ENCODE data around the gene JAZF1. TPM values are rescaled to one million over a fixed set of nuclear protein-coding genes. Genes with fewer than 3 reads are reported as not detected.

The JAZF1 gene
- total and polyA plus RNA-seq, 2 experiments from 2014 or later = 13.8 to 19.6 TPM

- 98 to 99% methylated on average over 5 of the region's 5 CpGs for WGBS, 2 experiments (ENCODE audit: low coverage in 1 of 2, low lambda C conversion rate in 2 of 2, missing lambda C conversion rate in 2 of 2)
- Histone ChIP-seq H3K79me2 (ENCODE audit: insufficient read depth) (peaks cover 72% of the 10 kb centered on the region), H3K4me2 (ENCODE audit: unreplicated experiment) (no peak overlapping the region), H3K4me3 (no peak overlapping the region), H3F3A (ENCODE audit: insufficient read depth) (no peaks in the 10 kb centered on the region), H3K27ac (no peak overlapping the region), H3K9ac (no peak overlapping the region), H4K20me1 (ENCODE audit: insufficient read depth) (no peaks in the 10 kb centered on the region; the same call in 1 of the 2 replicates), H3K4me1 (ENCODE audit: insufficient read depth) (peaks cover 33% of the 10 kb centered on the region), H3K9me3 (ENCODE audit: low read depth) (no peaks in the 10 kb centered on the region), H3K9me2 (ENCODE audit: insufficient read depth) (no peaks in the 10 kb centered on the region), H3K36me3 (ENCODE audit: low read depth) (no peaks in the 10 kb centered on the region), H2AFZ (no peak overlapping the region), H3K27me3 (replicated peaks; ENCODE audit: insufficient read depth) (no peaks in the 10 kb centered on the region)
- TF ChIP-seq EZH2phosphoT487 (IDR thresholded peaks at IDR 0.05; ENCODE audit: insufficient read depth, low read depth) (no peak), EZH2 (IDR thresholded peaks at IDR 0.05; ENCODE audit: insufficient read depth, poor library complexity, severe bottlenecking) (no peak)
- in situ Hi-C loops (cut with MboI) = no loop called here
- no peak for DNase-seq
These were observed 54.1 kb downstream of the JAZF1 start for GRCh38 chr7:28126410-28127041.

DNA sequence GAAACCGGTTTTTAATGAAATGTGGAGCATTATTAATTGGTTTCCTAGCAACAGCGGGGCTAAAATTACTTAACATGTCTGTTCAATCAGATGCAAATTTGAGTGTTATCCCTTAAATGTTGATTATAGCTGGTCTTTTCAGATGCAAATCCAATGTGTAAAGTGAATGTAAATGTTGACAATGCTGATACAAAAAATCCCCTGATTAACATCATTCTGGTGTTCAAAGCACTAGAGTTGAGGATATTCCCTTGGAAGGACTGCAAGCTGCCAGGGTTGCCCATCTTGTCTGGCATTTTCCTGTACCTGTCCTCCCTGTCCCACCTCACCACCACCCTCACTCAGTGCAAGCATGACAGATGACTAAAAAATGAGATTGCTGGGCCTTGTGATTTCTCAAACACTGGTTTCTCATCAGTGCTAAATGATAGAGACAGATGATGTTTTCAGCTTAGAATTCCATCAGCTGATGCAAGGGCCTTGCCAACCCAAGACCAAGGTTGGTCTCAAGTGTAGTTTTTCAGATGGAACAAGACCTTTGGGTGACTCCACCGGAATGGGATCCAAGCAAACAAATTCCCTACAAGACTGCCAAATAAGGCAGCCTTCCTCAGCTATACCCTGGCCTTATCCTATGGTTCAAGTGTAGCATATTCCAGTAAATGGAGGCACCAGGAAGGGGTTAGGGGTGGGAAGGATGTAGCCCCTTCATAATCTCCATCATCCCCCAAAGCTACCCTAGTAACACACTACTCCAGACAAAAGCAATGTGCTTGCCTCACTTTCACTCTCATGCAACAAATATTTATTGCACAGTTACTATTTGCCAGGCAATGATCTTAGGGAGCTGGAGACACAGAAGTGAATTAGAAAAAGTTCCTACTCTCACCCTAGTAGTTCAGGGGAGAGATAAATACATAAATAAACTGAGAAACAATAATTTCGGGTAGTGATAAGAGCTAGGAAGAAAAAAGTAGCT is 54.9 kb downstream of the JAZF1 start:
- H2AFZ ChIP-seq = no peak overlapping the region
- no peaks in the 10 kb centered on the region for H3K9me3 ChIP-seq (ENCODE audit: low read depth)
- H3K9ac ChIP-seq = no peak overlapping the region
- no peaks in the 10 kb centered on the region for H3F3A ChIP-seq (ENCODE audit: insufficient read depth)
- no peaks in the 10 kb centered on the region for H3K9me2 ChIP-seq (ENCODE audit: insufficient read depth)
- no peaks in the 10 kb centered on the region; the same call in 1 of the 2 replicates for H4K20me1 ChIP-seq (ENCODE audit: insufficient read depth)
- H3K36me3 ChIP-seq (ENCODE audit: low read depth) = no peaks in the 10 kb centered on the region
- H3K27ac ChIP-seq = no peak overlapping the region
- H3K79me2 ChIP-seq (ENCODE audit: insufficient read depth) = peaks cover 68% of the 10 kb centered on the region
- no peaks in the 10 kb centered on the region for H3K27me3 ChIP-seq (replicated peaks; ENCODE audit: insufficient read depth)
- no peak overlapping the region for H3K4me2 ChIP-seq (ENCODE audit: unreplicated experiment)
- TF ChIP-seq EZH2phosphoT487 (IDR thresholded peaks at IDR 0.05; ENCODE audit: insufficient read depth, low read depth) = no peak
- no peak for TF ChIP-seq EZH2 (IDR thresholded peaks at IDR 0.05; ENCODE audit: insufficient read depth, poor library complexity, severe bottlenecking)
- WGBS, 2 experiments (ENCODE audit: low coverage in 1 of 2, low lambda C conversion rate in 2 of 2, missing lambda C conversion rate in 2 of 2) = 61 to 64% methylated on average over 4 of the region's 4 CpGs
- no peak overlapping the region for H3K4me3 ChIP-seq
- in situ Hi-C loops (cut with MboI) = no loop called here
- peak; percentile 43 for DNase-seq
- peaks cover 33% of the 10 kb centered on the region for H3K4me1 ChIP-seq (ENCODE audit: insufficient read depth)

DNA sequence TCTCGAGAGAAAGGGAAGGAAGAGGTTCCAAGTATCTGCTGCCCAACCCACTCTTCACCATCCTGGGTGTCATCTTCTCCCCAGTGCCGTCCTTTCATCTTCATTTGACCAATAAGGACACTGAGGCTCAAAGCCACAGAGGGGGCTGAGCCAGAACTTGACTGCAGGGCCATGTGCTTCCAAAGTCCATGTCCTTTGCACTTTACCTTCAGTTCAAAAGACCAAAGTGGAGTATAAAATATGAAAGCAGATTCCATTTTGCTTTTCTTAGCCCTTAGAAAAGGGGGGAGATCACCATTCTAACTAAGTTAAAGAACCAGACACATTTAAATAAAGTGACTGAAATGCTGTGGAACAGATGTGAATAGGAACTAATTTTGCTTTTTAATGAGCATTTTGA is 56.2 kb downstream of the JAZF1 start:
- in situ Hi-C loops (cut with MboI) = no loop called here
- H3F3A ChIP-seq (ENCODE audit: insufficient read depth) = no peaks in the 10 kb centered on the region
- no peak for TF ChIP-seq EZH2 (IDR thresholded peaks at IDR 0.05; ENCODE audit: insufficient read depth, poor library complexity, severe bottlenecking)
- no peak for TF ChIP-seq EZH2phosphoT487 (IDR thresholded peaks at IDR 0.05; ENCODE audit: insufficient read depth, low read depth)
- H2AFZ ChIP-seq = no peak overlapping the region
- H4K20me1 ChIP-seq (ENCODE audit: insufficient read depth) = peaks cover 3% of the 10 kb centered on the region; the same call in 1 of the 2 replicates
- no peak overlapping the region for H3K4me2 ChIP-seq (ENCODE audit: unreplicated experiment)
- no peak for DNase-seq
- H3K27ac ChIP-seq = no peak overlapping the region
- peaks cover 26% of the 10 kb centered on the region for H3K4me1 ChIP-seq (ENCODE audit: insufficient read depth)
- no peaks in the 10 kb centered on the region for H3K9me3 ChIP-seq (ENCODE audit: low read depth)
- H3K36me3 ChIP-seq (ENCODE audit: low read depth) = no peaks in the 10 kb centered on the region
- 77 to 83% methylated on average over 2 of the region's 2 CpGs for WGBS, 2 experiments (ENCODE audit: low coverage in 1 of 2, low lambda C conversion rate in 2 of 2, missing lambda C conversion rate in 2 of 2)
- H3K9me2 ChIP-seq (ENCODE audit: insufficient read depth) = no peaks in the 10 kb centered on the region
- no peaks in the 10 kb centered on the region for H3K27me3 ChIP-seq (replicated peaks; ENCODE audit: insufficient read depth)
- H3K79me2 ChIP-seq (ENCODE audit: insufficient read depth) = peaks cover 69% of the 10 kb centered on the region
- H3K4me3 ChIP-seq = no peak overlapping the region
- H3K9ac ChIP-seq = no peak overlapping the region

- no peak overlapping the region for H3K27ac ChIP-seq
- H3K9ac ChIP-seq = no peak overlapping the region
- H3K4me3 ChIP-seq = no peak overlapping the region
- H3K36me3 ChIP-seq (ENCODE audit: low read depth) = no peaks in the 10 kb centered on the region
- TF ChIP-seq EZH2phosphoT487 (IDR thresholded peaks at IDR 0.05; ENCODE audit: insufficient read depth, low read depth) = no peak
- TF ChIP-seq EZH2 (IDR thresholded peaks at IDR 0.05; ENCODE audit: insufficient read depth, poor library complexity, severe bottlenecking) = no peak
- H3K9me3 ChIP-seq (ENCODE audit: low read depth) = no peaks in the 10 kb centered on the region
- no peak for DNase-seq
- H3K79me2 ChIP-seq (ENCODE audit: insufficient read depth) = peaks cover 74% of the 10 kb centered on the region
- no peaks in the 10 kb centered on the region for H3F3A ChIP-seq (ENCODE audit: insufficient read depth)
- in situ Hi-C loops (cut with MboI) = no loop called here
- H3K9me2 ChIP-seq (ENCODE audit: insufficient read depth) = no peaks in the 10 kb centered on the region
- H3K27me3 ChIP-seq (replicated peaks; ENCODE audit: insufficient read depth) = no peaks in the 10 kb centered on the region
- H3K4me1 ChIP-seq (ENCODE audit: insufficient read depth) = peaks cover 21% of the 10 kb centered on the region
- peaks cover 3% of the 10 kb centered on the region; the same call in 1 of the 2 replicates for H4K20me1 ChIP-seq (ENCODE audit: insufficient read depth)
- no peak overlapping the region for H2AFZ ChIP-seq
- 92 to 93% methylated on average over 5 of the region's 5 CpGs for WGBS, 2 experiments (ENCODE audit: low coverage in 1 of 2, low lambda C conversion rate in 2 of 2, missing lambda C conversion rate in 2 of 2)
- no peak overlapping the region for H3K4me2 ChIP-seq (ENCODE audit: unreplicated experiment)
These were observed 56.8 kb downstream of the JAZF1 start for GRCh38 chr7:28123752-28124151.

Data from GM23248 (cell line).